Colon (tissue), 2 donors: ENCODE measurements around the gene GMCL2.

Experiments
- FAIRE-seq: peaks from 2 replicates; lab custom pipeline; 2012; peaks lifted over from hg19 to GRCh38; lab: Jason Lieb, UNC
- donor health status: control.
- donor health status: control.

GMCL2 gene

DNA sequence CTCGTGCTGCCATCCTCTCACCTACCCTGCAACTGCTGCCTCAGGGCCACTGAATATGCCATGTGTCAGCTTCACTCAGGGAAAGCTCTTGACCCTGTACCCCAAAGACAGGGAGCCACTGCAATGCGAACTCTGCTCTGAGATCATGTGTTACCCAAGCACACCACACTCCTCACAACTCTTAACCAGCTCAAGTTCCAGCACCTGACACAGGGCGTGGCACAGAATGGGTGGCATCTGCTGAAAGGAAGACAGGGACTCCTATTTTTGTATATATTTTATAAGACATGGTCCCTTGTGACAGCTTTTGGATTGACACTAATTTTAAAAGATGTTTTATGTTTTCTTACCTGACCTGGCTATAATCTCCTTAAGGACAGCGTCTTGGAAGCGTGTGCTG, 34.7 kb upstream of the GMCL2 start:
- no peak for FAIRE-seq

GRCh38 chr5:178221282-178221681, 34.1 kb upstream of the GMCL2 start:
- FAIRE-seq = no peak

DNA sequence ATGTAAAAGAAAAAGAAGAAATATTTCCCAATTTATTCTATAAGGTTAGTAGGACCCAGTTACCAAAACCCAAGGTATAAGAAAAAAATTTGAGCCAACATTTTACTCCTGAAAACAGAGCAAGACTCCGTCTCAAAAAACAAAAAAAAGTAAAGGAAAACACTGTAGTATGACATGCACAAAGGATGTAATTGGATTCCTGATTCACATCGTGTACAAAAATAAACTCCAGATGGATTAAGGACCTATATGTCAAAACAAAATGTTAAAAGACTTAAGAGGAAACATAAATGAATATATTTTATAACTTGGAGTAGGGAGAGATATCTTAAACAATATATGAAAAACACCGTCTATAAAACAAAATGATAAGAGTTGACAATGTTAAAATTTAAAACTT, 31.7 kb upstream of the GMCL2 start:
- no peak for FAIRE-seq

- no peak for FAIRE-seq
These were observed 31.1 kb upstream of the GMCL2 start for GRCh38 chr5:178218237-178218776.

DNA sequence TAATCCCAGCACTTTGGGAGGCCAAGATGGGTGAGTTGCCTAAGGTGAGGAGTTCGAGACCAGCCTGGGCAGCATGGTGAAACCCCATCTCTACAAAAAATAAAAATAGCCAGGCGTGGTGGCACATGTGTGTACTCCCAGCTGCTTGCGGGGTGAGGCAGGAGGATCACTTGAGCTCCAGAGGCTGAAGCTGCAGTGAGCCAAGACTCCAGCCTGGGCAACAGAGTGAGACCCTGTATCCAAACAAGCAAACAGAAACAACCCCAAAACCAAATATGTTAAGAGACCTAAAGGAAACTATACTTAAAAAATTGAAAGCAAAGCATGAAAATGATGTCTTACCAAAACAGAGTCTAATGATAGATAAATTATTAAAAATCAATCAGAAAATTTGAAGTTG, 29.6 kb upstream of the GMCL2 start:
- FAIRE-seq = no peak

DNA sequence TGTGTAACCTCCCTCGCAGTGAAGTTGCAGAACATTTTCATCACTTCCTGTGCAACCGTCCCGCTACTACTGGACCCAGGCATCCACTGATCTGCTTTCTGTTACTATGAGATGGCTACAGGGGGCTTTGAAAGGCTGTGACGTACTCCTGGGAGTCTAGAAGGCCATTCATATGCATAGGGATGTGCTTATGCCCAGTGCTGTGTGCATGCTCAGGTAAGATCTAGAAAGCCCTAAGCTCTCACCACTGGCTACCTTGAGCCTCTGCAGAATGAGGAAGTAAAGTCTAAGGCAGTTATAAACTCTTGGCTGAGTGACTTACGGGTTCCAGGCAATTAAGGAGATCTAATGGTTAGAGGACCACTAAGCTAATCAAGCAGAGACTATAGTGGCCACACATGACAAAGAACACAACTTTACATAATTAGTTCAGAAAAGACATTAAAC, 28.9 kb upstream of the GMCL2 start:
- no peak for FAIRE-seq

DNA sequence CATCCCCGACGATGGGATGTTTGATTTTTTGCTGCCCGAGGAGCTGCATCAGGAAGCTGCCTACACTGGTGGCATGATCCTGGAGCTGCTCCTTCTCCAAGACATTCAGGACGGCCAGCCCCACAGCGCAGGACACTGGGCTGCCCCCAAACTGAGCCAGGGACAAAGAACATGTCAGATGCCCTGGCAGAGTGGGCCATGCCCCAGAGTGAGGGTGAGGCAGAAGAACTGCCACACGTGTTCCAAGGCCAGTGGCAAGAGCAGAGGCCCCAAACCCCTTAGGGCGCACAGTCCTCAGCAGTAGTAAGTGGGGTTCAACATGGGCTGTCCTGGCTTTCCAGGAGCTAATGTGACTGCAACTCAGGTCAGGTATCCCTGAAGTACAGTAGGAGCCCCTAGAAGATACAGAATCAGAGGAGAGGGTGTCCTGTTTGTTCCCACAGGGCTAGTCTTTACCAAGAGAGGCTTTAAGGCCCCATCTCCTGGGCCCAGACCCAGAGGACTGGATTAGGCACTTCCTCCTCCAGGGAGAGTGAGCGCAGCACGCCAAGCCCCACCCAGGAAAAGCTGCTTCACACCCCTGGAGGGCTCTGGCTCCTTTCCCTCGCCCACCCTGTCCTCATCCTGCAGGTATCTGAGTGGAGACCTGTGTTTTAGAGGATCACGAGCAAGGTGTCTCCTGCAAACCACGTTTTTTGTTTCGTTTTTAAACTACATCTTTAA, 28.3 kb upstream of the GMCL2 start:
- no peak for FAIRE-seq

GRCh38 chr5:178214160-178214803, 27.1 kb upstream of the GMCL2 start:
- no peak for FAIRE-seq

DNA sequence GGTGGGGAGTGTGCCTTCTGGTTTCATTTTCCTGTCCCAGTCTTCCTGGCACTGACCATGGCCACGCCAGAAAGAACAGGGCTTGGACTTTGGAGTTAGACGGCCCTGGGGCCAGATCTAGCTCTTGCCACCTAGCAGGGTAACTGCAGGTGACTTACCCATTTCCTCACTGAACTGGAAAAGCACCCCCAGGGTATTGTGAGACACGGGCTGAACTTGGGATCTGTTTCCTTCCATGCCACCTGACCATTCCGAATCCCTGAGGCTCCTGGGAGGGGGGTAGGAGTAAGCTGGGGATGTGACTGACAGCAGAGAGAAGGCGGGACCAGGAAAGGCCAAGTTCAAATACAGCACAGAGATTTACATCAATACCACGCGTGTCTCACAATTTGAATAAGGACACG, 26.6 kb upstream of the GMCL2 start:
- no peak for FAIRE-seq

GRCh38 chr5:178213003-178213461, 25.9 kb upstream of the GMCL2 start:
- FAIRE-seq = no peak

DNA sequence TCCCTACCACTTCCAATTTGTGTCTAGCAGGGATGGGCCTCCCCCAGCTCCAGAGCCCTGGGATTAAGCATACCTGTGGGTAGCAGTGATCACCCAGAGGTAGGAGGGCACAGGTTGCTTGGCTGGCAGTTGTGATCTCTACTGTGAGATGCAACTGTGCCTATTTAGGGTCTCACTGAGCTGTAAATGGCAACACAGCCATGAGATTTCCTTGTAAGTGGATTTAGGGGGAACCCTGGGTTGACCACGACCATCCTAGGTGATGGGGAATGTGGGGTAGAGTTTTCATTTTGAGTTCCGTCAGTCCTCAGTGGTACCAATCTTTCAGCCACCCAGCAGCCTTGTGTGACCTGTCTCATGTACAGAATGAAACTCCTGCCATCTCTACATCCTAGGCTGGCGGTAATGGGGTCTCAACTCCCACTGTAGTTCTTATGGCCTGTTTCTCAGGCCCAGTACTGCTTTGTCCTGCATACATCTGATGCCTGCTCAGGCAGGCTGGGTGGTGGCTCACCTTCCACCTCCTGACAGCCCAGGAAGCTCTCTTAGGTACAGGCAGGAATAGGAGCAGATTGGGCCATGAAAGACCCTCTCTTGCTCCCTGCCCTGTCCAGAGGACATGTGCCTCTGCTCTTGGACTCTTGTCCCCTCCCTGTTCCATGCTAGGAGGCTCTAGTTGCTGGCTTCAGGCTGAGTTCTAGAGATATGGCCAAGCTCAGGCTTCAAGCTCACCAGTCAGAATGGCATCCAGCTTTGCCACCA, 25.3 kb upstream of the GMCL2 start:
- FAIRE-seq = no peak

- no peak for FAIRE-seq
These were observed 24.2 kb upstream of the GMCL2 start for GRCh38 chr5:178211095-178212048.

- FAIRE-seq = no peak
These were observed 23.5 kb upstream of the GMCL2 start for GRCh38 chr5:178210686-178211085.

DNA sequence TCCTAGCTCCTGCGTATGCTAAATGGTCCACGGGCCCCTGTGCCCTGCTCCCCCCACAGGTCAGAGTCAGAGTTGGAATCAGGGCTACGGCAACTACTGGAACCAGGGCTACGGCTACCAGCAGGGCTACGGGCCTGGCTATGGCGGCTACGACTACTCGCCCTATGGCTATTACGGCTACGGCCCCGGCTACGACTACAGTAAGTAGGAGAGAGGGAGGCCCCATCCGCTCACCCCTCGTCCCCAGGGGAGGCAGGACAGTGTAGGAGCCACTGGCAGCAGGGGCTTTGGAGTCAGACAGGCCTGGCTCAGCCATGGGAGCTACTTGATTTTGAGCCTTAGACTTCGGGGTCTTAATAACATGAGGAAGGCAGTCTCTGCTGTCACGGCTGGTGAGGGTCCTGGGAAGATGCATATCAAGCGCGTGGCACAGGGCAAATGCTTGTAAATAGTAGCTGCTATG, 22.9 kb upstream of the GMCL2 start:
- FAIRE-seq = no peak

GRCh38 chr5:178209334-178210072, 22.3 kb upstream of the GMCL2 start:
- FAIRE-seq = no peak

GRCh38 chr5:178208540-178209227, 21.5 kb upstream of the GMCL2 start:
- no peak for FAIRE-seq

GRCh38 chr5:178207917-178208280, 20.7 kb upstream of the GMCL2 start:
- no peak for FAIRE-seq

- FAIRE-seq = no peak
These were observed 20.2 kb upstream of the GMCL2 start for GRCh38 chr5:178207183-178207916.
